NCI-H1105 treated with DMSO at 0.1 percent for 48 hours (cell line): ENCODE results near the gene DPYSL3.

Experiments
- DNase-seq: peaks from one replicate; lab custom pipeline; 2025; lab: John Stamatoyannopoulos, UW

DPYSL3 gene

DNA sequence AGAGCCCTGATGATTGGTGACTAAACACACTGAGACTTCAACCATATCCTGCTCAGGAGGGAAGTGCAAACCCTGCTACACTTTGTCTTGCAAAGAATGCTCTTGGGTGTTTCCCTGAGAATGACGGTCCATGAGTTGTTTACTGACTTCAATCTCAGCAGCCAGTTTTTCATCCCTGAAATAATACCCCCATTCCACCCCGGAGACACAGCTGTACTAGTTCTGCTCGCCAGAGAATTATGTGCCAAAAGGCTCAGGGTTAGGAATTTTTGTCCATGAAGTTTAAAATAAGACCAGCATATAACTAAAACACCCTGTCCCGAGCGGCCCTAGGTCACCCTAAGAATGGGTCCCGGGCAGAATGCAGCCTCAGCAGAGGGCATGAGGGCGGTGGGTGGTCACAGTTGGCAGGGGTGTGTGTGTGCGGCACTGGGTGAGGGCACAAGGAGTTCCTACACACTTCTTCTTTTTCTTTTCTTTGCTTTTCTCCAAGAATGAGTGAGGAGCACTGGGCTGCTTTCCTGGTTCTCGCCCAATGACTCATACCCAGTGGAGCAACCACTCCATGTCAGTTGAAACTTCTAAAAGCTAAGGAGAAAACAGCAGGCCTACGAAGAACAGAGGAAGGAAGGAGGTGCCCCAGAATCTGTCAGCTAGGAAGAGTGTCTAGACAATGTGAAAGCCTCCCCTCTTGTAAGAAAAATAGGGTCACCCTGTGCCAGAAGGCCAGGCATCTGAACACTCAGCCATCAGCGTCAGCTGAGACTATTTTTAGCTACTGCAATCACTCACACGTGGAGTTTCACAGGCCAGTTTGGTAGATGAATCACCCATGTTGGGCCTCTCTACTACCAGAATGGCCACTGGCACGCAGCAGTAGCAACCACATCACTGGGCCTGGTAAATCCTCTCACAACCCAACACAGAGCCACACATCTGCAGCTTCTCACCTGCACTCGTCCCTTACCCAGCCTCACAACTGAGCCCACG, 105.9 kb downstream of the DPYSL3 start:
- DNase-seq, result no peak

- no peak for DNase-seq
Observed at GRCh38 chr5:147400881-147401280, 109.0 kb downstream of the DPYSL3 start.

DNA sequence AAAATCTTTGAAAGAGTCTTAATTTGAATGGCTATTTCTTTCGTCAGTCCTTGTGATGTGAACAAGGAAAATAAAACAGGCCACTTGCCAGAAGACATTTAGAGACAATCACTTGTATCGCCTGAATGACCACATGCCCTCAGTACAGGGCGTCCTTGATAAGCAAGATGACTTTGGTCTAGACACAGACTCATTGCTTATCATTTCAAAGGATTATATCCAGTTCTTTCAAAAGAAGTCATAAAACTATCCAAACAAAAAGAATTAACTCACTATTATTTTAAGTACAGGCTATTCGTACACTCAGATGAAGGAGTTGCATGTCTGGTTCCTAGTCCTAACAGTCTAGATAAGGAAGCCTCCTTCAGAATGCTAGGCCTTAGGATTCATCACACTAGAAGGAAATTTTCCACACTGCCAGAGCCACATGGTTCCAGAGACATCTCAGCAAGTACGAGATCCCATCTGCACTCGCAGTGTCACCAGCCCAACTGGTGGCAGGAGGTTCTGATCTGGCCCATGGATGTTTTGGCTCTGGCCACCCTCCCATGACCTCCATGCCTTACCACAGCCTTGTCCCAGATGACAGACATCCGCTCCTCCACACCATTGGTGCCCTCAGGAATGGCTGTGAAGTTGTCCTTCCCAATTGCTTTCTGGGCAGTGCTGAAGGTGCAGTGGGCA, 109.6 kb downstream of the DPYSL3 start:
- no peak for DNase-seq

DNA sequence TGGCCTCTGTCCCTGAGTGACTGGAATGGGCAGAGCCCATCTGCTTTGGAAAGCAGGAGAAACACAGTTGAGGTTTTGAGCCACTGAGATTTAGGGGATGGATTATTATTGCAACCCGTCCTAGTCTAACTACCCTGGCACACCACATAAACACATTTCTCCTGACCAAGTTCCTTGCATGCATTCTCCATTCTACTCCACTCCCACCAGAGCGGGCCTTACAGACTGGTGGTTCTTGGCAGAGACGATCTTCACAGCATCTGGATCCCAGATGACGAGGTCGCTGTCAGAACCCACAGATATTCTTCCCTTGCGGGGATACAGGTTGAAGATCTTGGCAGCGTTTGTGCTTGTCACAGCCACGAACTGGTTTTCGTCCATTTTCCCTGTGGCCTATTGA, 111.0 kb downstream of the DPYSL3 start:
- no peak for DNase-seq

DNA sequence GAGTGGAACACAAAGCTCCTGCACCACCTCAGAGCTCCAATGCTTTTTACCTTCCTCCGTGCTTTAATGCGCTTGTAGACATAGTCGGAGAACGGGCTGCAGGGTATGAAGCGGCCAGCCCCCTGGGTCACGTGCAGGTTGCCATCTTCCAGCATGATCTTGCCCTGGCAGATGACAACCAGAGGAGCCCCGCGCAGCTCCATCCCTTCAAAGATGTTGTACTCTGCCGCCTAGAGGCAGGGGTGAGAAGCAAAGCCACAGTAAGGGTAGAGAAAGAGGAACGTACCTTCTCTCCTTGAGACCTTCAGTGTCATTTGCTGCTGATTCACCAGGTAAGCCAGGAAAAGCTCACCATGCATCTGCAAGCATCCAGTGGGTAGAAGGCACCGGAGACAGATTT, 112.3 kb downstream of the DPYSL3 start:
- DNase-seq, result no peak

DNA sequence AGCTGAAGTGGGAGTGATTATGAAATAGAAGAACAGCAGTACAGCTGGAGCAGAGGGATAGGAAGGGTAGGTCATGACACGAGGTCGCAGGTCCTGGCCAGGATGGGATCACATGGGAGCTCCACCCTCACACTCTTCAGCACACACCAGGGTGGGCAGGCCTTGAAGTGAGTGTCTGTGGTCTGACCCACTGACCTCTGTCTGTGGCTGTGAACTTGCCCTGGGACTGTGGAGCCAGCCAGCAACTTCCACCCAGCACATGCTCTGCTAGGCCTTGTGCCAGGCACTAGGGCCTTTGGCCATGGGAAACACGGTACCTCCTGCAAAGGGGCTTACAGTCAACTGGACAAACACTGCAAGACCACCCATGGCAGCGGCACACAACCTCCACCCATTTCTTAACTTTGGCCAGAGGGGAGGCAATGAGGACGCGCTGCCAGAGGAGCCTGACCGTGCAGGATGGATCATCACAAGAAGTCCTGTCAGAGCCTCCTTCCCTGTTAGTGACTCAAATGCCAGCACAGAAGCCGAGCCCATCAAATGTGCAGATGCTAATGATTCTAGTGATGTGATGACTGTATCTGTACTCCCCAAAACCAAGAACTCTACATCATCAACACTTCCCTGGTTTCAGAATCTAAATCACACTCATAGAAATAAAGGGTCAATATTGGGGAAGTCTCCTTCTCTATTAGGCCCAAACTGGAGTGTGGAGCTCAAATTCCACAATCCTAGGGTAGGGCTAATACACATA, 113.6 kb downstream of the DPYSL3 start:
- no peak for DNase-seq

DNA sequence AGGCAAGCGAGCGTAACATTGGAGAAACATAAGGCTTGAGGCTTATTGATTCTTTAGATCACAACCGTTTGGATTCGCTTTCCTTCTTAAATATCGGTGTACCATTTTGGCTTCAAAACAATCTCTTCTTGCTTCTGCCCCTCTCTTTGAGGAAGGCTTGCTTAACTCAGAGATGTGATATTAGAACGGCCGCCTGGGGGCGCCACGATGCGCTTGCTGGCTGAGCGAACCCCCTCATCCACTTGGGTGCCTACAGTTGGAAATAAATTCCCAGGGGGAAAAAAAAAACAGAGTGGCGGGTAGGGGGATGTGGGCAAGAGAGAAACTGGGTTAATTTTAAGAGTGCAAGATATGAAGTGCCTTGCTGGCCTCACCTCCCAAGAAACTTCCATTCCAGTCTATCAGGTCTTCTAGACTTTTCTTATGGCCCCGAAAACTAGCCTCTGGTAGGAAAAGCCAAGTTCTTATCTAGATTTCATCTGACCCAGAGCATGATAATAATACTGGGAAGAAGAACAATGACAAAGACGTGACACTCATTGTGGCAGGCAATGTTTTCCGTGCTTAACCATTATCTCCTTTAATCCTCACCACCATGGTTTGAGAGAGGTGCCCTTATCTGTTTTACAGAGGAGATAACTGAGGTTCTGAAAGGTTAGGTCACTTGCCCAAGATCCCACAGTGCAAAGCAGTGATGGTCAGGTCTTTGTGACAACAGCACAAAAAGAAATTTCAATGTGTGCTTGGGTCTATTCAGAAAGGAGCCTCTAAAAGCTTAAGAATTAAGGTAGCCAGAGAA, 115.8 kb downstream of the DPYSL3 start:
- no peak for DNase-seq

GRCh38 chr5:147391781-147392180, 118.1 kb downstream of the DPYSL3 start:
- DNase-seq, result no peak

GRCh38 chr5:147390654-147391225, 119.1 kb downstream of the DPYSL3 start:
- DNase-seq, result no peak

GRCh38 chr5:147388184-147389108, 121.4 kb downstream of the DPYSL3 start:
- no peak for DNase-seq

- no peak for DNase-seq
Observed at GRCh38 chr5:147387109-147387508, 122.8 kb downstream of the DPYSL3 start.

- DNase-seq, result no peak
Observed at GRCh38 chr5:147384346-147385193, 125.3 kb downstream of the DPYSL3 start.

DNA sequence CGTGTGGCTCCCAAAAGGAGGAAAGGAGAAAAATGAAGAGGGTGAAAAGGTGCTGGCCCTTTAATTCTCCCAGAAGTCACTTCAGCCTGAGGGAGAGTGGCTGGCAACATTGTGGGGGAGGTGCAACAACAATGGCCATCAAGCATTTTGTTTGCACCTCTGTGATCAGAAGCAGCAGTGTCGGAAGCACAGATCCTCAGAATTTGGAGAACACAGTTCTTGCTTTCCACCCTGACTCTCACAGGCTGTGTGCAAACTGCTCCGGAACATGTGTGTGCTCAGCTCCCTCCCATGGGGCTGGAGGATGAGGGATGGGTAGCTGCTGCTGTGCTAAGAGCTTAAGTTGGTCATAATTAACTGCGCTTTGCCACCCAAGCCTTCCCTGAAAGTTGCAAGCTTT, 127.1 kb downstream of the DPYSL3 start:
- no peak for DNase-seq

GRCh38 chr5:147381555-147381954, 128.3 kb downstream of the DPYSL3 start:
- DNase-seq, result no peak

DNA sequence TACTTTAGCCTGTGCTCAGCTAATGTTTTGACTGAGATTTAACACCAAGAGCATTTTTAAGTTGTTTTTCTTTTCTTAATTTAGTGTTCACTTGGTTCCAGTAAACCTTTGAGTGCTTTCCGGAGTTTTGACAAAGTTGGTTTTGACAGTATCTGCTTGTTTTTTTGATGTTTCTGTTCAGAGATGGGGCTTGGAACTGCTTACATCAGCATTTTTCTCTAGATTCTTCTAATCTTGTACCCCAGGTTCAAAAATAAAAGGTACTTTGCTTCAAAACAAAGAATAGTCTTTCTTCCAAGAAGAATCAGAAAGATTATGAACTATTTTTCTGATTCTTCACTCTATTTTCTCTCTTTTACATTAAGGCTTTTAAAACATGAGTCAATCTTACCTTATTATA, 132.2 kb downstream of the DPYSL3 start:
- no peak for DNase-seq

GRCh38 chr5:147375151-147375550, 134.7 kb downstream of the DPYSL3 start:
- no peak for DNase-seq

DNA sequence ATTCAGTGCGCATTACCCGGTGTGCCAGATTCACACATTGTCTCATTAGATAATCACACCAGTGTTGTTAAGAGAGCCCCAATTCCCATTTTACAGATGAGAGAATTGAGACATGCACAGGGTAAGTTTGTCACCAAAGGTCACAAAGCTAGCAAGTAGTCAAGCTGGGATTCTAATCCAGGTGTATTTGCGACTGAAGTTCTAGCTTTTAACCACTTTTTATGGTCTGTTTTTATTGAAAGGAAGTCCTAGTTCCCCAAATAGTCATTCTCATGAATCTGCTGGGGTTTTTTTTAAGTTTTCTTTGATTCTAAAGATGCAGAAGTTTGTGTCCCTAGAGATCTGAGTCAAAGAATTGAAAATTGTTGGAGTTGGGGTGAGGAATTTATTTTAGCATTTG, 136.5 kb downstream of the DPYSL3 start:
- no peak for DNase-seq

DNA sequence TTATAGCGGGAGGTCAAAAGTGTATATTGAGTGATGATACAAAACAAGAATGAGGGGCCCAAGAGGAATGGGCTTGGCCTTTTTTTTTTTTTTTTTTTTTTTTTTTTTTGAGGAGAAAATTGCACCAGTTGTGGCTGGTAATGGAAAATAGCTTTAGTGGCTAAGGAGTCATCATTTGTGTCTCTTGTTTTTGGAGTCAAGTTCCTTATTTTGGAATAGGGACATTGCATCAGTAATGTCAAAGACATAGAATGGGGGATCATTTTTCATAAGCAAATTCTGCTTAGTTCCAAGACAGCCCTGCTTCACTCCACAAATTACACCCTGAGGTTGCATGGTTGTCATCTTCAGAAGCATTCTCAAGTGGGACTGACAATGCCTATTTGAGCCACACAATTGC, 137.7 kb downstream of the DPYSL3 start:
- DNase-seq, result no peak

- no peak for DNase-seq
Observed at GRCh38 chr5:147371290-147371689, 138.6 kb downstream of the DPYSL3 start.
